GM18861 (cell line): ENCODE measurements around the gene LPIN2.
A peak's percentile ranks its signal among the peaks of the same experiment; 100 is the strongest.
"Not testable (repeated sequence)": the region's sequence is repeated elsewhere in the genome, so short reads cannot be mapped to it uniquely, and the experiment has no call there.

ENCODE experiments used
- ATAC-seq: cut with Tn5 transposase; IDR thresholded peaks from one replicate; pipeline ENCODE4 v1.9.1; 2021; ENCODE audit not compliant: unreplicated experiment

Gene LPIN2

DNA sequence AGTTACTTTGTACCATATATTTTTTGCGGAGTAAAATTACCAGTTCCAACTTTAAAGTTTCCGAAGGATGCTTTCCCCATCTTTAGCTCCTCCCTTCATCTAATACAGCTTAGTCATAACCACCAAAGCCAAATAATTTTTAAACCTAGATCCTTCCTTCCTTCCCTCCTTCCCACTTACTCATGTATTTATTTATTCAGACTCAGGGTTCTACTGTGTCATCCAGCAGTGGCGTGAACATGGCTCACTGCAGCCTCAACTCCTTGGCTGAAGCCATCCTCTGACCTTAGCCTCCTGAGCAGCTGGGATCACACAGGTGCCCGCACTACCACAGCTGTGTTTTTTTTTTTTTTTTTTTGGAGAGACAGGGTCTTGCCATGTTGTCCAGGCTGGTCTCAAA is 4.4 kb downstream of the LPIN2 start:
- no peak for ATAC-seq

DNA sequence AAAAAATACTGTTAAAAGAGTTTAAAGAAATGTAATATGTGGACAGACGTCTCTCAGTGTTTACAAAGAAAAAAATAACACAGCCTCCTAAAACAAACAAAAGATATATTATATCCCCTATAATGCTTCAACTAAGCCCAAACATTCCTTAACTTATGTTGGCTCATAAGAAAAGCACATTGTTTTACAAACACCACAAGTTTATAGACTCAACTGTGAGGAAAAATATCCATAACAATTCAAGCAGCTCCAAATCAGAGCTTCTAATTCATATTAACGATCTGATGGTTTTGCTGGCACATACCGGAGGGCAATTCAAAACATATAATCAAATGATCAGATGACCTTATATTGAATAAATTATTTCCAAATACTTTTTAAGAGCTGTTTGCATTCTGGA is 5.5 kb downstream of the LPIN2 start:
- no peak for ATAC-seq

DNA sequence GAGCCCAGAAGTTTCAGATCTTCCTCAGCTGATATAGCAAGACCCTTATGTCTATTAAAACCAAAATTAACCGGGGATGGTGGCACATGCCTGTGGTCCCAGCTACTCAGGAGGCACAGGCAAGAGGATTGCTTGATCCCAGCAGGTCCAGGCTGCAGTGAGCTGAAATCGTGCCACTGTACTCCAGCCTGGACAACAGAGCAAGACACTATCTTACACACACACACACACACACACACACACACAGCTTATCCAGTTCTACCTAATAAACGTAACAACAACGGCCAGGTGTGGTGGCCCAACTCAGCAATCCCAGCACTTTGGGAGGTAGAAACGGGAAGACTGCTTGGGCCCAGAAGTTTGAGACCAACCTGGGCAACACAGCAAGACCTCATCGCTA is 7.5 kb downstream of the LPIN2 start:
- ATAC-seq, result no peak

DNA sequence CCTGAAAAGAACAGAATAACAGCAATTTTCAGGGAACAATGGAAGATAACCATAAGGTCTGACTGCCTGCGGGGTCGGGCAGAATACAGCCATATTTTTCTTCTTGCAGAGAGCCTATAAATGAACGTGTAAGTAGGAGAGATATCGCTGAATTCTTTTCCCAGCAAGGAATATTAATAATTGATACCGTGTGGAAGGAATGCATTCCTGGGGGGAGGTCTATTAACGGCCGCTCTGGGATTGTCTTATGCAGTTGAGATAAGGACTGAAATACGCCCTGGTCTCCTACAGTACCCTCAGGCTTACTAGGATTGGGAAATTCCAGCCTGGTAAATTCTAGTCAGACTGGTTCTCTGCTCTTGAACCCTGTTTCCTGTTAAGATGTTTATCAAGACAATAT is 9.2 kb downstream of the LPIN2 start:
- ATAC-seq, result not testable (repeated sequence)

DNA sequence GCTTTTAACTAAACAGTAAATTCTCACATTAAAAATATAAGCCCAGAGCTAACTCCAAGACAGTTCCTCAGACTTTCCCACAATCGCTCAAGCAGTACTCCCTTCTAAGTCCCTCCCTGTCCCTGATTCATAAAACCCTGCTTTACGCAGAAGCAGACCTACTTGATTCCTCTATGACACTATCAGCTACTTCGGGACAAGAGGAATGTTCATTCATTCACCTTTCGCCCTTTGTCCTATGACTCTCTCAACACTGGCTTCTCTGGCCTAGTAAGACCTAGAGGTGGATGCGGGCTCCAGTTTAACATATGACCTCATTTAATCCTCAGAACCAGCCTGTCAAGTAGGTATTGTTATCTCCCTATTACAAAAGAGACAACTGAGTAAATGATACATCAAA is 10.2 kb downstream of the LPIN2 start:
- ATAC-seq, result no peak

DNA sequence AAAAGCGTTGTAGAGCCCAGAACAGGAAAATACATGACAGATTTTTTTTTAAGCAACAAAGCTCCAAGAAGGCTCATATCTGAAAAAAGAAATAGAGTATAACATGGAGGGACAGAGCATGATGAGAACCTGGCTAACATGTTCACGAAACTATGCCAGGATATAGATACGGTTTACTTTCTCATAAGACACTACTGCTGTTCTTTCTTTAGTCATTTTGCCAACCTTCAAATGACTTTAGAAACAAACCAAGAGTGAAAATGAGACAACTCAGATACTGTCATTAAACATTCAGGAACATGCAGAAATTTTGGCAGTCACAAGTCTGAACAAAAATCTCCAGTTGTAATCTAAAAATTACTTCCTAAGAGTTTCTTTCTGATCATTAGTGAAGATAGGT is 14.3 kb downstream of the LPIN2 start:
- no peak for ATAC-seq

DNA sequence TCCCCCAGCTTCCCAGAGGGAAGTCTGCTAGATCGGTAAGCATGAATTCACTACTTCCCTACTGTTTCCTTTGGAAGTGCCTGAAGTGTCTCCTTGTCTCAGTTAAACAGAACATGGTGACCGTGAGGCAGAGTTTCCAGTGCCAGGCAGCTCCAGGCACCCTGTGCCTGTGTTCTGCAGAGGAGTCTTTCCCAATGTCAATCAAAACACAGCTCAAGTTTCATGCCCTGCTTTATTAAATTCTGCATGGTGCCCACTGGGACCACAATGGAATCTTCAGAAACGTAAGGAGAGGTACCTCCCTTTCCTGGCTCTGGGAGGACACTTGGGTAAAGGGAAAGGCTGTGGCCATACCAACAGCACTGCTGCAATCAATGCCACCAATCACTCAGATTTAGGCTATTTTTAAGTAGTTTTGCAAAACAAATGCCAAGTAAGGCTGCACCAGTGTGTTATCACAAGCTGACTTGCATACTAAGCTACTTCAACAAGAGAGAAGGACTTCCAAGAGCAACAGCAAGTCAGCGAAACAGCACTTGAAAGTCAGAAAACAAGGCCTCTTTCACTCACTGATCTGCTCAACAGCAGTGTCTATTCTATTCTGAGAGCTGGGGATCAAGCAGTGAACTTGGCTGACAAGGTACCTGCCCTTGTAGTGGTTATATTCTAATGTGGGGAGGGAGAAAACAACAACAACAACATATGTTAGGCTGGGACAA is 14.9 kb downstream of the LPIN2 start:
- ATAC-seq, result no peak

DNA sequence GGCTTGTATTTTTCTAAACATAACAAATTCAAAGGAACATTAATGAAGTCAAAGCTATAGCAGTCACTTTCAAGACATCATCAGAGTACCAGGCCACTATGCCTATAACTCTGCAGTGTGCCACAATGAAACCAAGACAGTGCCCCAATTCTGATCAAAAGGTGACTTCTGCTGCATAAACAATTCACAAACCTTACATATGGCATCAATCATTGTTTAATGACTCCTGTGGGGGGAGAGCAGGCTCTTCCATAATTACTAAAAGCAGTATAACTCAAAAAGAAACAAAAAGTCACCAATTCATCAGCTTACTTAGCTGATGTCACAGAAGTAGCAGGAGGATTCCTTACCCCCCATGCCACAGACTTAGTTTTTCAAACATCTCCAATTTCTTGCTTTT is 15.5 kb downstream of the LPIN2 start:
- ATAC-seq, result no peak

DNA sequence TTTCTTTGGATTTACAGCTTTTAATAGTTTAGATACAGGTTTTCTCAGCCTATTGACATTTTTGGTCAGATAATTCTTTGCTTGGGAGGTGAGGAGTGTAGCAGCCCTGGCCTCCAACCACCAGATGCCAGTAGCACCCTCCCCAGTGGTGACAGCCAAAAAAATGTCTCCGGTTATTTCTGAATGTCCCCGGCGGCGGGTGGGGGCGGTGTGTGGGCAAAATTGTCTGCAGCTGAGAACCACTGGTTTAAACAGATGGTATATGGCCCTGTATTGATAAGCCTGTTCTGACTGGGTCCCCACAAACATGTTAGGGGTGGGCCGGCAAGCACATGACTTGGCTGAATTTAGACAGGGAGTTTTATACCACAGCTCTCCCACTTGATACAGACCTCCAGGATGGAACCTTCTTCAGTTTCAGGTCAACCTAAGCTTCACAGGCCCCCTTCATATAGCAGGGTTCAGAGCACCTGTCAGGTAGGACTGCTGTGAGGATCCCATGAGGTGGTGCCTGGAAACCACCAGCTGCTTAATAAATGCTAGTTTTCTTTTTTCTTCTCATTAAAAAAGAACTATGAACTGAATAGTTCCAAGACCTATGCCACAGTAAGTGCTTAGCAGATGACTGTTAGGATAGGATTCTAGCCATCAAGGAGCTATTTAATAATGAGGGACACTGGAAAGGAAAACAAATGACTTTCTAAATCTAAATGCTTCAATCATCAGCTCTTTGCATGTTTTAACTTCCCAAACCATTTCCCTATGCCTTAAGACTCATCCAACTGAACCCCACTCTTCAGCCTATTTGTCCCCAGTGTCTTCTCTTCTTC is 18.1 kb downstream of the LPIN2 start:
- ATAC-seq, result peak; percentile 60

DNA sequence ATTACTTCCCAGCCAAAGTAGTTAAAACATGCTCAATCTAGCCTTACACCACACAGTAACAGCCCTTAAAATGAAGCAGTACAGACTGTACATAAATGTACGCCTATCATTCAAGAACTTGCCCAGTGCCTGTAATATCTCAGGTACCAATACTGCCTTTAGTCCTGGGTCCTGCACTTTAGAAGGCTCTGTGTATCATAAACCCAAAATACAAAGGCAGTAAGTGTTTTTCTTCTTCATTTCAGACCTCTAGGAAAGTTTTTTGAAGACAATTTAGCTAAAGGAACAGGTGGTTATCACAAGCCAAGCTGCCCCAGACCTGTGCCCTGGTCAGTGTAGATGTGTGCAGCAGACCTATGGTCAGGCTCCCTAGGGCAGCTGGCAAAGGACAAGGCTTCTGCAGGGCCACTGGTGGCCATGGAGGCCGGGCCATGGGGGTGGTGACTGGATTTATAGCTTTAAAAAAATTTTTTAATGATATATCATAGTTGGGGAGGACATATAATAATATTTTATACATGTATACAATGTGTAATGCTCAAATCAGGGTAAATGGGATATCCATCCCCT is 18.8 kb downstream of the LPIN2 start:
- ATAC-seq, result no peak

DNA sequence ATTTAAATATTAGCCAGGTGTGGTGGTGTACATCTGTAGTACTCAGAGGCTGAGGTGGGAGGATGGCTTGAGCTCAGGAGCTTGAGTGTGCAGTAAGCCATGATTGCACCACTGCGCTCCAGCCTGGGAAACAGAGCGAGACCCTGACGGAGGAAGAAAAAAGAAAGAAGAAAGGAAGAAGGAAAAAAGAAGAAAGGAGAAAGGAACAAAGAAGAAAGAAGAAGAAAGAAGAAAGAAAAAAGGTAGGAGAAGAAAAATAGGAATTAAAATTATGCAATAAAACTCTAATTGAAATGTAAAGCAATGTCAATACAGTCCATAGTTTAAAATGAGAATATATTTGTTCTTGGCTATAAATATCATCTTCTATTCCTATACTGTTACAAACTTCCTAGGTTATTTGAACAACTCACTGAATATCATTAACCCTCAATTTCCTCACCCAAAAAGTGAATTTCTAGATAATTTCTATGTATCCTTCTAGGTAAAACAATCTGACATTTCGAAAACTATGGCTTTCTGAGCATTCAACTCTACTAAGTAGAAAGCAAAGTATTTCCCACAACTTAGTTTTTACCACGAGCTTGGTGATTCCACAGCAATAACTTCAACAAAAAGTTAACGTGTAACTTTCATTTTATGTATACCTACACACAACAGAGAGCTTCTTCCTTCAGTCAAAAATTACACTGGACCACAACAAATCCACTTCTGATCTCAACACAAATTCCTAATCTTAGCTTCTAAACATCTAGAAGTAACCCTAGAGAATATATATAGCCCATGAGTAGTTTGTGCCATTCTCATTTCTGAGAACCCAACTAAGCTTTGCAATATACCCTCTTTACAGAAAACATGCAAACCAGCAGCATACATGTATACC is 19.7 kb downstream of the LPIN2 start:
- ATAC-seq, result no peak

DNA sequence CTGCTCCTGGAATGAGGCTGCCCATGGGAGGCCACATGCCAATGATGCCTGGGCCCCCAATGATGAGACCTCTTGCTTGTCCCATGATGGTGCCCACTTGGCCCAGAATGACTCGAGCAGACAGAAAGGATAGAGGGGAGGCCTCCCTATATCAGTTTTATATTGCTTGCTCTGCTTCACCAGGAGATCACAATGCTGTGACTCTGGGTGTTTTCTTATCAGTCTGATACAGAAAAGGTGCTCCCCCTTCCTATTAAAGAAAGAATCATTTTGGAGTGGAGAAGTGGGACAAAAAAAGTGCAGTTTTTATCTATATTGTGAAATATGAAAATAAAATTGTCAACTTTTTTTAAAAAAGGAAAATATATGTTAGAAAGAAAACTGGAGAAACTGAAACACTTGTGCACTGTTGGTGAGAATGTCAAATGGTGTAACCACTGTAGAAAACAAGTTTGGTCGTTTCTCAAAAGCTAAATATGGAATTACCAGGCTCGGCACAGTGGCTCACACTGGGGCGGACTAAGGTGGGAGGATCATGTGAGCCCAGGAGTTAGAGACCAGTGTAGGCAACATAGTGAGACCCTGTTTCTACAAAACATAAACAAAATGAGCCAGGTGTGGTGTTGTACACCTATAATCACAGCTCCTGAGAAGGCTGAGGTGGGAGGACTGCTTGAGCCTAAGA is 21.8 kb downstream of the LPIN2 start:
- ATAC-seq, result no peak

DNA sequence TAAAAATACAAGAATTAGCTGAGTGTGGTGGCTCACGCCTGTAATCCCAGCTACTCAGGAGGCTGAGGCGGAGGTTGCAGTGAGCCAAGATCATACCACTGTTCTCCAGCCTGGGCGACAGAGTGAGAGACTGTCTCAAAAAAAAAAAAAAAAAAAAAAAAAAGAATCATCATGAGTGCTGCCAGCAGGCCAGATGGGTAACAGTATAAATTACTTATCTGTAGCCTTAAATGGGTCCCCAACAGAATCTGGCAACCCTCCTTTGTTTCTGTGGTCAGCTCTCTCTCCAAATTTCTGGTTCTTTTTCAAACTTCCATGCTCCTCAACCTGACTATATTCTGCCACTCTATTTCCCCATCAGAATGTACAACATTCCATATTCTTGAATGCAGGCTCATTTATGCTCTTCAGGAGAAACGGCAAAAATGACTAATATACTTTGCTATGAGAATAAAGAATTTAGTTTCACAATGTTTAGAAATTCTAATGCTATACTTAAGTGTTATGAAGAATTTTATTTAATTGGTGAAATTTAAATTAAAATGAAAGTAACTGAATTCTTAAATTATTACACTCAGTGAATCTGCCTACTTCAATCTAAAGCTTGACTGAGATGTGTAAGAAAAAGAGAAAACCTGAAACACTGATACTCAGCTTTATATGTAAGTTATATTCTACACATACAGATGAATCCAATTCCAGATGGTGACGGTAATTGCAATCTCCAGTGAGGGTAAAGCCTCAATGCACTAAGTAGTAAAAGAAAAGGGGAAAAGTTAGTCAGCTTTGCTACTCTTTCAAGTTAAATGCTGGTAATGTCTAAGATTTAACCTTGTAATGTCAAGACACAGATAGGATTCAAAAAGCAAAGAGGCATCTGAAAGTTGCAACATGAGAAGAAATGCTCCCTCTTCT is 24.8 kb downstream of the LPIN2 start:
- ATAC-seq, result no peak

DNA sequence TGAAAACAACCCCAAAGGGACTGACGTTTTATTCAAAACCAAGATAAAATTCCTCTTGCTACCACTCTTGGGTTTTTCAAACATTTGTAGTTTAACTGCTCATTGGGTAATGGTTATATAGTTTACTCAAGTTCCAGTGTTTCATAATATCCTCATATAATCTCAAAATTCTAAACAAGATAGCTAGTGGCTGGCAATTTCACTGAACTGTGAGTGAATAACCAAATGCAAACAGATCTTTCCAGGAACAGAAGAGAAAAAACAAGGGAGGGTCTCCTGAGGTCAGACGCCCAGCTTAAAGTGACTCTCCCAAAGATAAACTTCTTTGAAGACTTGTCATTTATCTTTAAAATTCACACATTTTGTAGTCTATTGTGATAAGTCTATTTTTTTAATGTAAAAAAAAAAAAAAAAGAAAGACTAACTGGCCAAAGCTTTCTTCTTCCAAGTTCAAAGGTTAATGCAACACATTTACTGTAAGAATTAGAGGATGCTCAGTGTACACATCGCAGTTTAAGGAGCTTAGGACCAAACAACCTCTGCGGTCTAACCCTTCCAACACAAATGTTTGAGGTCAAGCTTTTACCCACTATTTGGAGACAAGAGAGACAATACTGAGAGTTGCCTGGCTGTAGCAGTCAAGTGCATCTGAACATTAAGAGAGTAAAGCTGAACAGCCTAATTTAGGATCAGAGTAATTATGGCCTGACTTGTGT is 26.6 kb downstream of the LPIN2 start:
- no peak for ATAC-seq

DNA sequence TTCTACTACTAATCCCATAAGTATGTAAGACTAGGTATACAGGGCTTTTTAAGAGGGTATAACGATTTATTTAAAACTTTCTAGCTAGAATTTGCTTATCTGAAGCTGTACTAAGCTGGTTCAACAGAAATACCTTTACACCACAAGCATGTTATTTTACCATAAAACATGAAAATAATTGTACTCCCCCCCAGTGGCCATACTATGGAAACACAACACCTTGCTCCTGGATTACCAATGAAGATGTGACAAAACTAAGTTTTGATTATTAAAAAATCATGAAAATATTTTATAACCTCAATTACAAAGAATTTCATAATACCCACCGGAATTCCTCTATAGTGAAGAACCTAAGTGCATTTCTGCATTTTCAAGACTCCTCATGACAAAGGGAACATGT is 27.3 kb downstream of the LPIN2 start:
- peak; percentile 32 for ATAC-seq

DNA sequence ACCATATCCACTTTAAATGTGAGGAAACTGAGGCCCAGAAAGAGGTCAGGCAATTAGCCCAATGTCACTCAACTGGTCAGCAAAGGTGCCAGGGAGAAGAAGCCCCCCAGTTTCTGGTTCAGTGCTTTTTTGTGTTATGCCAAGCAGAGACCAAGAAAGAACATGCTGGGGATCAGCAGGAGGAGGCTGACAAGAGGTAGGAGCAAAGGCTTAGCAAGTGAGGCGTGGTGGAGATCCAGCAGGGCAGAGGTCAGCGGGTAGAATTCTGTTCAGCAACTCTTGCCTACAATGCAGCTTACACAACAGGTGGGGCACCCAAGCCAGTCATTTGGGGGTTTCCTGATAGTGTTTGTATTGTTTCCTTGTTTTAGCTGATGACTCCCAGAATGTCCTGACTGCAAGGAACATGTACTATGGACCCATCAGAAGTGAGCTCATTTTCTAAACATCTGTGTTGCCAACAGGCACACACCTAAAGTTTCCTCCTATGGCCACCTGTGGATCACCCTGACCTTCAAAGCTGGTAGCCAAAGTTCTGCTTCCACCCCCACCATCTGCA is 28.2 kb downstream of the LPIN2 start:
- ATAC-seq, result no peak

DNA sequence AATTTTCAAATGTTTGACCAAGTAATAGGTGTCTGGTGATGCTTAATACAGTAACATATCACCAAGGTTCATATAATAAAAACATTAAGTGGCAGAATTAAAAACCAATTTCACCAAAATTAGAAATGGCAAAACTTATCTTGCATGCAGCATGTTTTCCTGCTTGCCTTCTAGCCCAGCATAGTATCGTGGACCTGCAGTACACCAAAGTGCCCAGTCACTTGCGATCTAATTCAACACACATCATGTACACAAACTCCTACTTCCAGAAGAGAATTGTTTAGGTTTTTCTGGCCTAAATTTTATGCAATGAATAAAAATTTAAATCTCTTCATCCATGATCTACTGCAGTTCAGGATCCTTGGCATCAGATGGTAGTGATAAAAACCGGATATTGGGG is 28.9 kb downstream of the LPIN2 start:
- ATAC-seq, result no peak

DNA sequence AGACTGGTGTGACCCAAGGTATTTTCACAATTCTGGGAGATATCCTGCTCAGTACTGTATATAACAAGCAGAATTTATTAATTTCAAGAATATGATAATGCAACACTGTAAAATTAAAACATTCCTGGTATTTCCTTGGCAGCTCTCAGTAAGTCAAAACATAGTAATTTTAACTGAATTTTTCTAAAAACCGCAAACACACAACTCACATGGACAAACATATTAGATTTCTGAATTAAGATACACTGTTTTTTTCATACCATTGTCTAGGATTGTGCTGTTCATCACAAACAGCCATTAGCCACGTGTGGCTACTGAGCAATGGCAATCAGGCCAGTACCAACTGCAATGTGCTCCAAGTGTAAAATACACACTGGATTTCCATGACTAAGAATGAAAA is 29.6 kb downstream of the LPIN2 start:
- no peak for ATAC-seq
